GM12892 (cell line): ENCODE data around the gene STARD10.

ENCODE experiments used
- POLR2A ChIP-seq: IDR thresholded peaks from 2 replicates; pipeline ENCODE4 v1.6.1; 2011; ENCODE audit warnings: low read depth, low read length, control low read depth
- POLR2AphosphoS5 ChIP-seq: IDR thresholded peaks from 2 replicates; pipeline ENCODE4 v1.6.1; 2011; ENCODE audit warnings: low read depth, low read length, control low read depth
- TAF1 ChIP-seq: IDR thresholded peaks from 2 replicates; pipeline ENCODE4 v1.6.1; 2011; ENCODE audit warnings: low read depth, mild to moderate bottlenecking, control low read depth, low read length, borderline replicate concordance

DNA sequence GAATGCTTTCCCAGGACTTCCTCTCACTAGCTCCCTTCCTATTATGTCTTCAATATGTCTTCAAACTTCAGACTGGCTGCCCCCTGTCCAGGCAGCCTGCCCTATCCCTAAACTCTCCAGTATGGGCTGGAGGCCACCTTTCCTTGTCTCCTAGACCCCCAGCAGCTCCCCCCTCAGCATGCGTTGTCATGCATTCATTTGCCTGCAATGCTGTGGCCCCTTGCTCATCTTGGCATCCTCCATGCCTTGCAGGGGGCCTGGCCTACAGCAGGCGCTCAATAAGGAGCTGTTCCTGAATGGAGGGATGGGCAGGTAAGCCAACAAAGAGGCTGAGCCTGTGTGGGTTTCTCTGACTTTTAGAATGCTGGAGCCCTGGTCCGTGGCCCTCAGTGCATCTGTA, 25.3 kb downstream of the STARD10 start:
- TF ChIP-seq POLR2A, result no peak
- no peak for TF ChIP-seq TAF1
- TF ChIP-seq POLR2AphosphoS5, result no peak
